ENCODE data around the gene NBAS. TPM values are rescaled to one million over a fixed set of nuclear protein-coding genes. Genes with fewer than 3 reads are reported as not detected.

Gene NBAS
- total RNA-seq, 4 donors from 2014 or later, result 27.3 to 43.6 (median 28.4) TPM

DNA sequence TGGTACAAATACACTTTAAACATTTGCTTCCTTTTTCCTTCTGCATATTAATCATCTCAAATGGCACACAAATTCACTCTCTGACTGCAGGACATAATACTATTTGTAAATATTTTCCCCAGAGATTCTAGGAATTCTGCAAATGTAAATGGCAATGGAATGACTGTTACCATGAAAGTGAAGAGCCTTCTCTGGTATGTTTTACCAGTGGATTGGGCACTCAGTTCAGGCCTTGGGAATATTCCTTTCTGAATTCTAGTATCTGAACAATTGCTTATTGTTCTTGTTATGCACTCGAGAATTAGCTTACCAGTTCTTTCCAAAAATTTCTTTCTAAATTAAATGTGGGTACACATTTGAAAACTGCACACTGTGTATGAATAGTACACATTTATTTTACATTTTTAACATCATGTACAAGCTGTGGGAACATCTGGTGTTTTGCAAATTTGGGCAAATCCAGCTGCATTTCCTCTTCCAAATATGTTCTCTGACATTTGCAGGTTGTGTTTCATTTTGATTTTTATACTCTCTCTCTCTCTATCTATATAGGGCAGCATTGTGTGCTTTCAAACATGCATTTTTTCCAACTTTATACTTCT, 289.1 kb downstream of the NBAS start:
- H3K27ac ChIP-seq, result no peak overlapping the region
- DNase-seq, result no peak
- H3K4me1 ChIP-seq, result no peaks in the 10 kb centered on the region
- in situ Hi-C loops (cut with MboI; ENCODE audit: low sequenced_read_pairs in 4 of 4), result no loop called here
- no peak for TF ChIP-seq POLR2A (IDR thresholded peaks at IDR 0.05)
- TF ChIP-seq, protein P1, sequence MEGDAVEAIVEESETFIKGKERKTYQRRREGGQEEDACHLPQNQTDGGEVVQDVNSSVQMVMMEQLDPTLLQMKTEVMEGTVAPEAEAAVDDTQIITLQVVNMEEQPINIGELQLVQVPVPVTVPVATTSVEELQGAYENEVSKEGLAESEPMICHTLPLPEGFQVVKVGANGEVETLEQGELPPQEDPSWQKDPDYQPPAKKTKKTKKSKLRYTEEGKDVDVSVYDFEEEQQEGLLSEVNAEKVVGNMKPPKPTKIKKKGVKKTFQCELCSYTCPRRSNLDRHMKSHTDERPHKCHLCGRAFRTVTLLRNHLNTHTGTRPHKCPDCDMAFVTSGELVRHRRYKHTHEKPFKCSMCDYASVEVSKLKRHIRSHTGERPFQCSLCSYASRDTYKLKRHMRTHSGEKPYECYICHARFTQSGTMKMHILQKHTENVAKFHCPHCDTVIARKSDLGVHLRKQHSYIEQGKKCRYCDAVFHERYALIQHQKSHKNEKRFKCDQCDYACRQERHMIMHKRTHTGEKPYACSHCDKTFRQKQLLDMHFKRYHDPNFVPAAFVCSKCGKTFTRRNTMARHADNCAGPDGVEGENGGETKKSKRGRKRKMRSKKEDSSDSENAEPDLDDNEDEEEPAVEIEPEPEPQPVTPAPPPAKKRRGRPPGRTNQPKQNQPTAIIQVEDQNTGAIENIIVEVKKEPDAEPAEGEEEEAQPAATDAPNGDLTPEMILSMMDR (IDR thresholded peaks at IDR 0.05 in 4 of 5, conservative IDR thresholded peaks at IDR 0.05 in 1 of 5), result no peak
- H3K27me3 ChIP-seq, result no peaks in the 10 kb centered on the region
- H3K36me3 ChIP-seq, result peaks cover 0 to 26% of the 10 kb centered on the region in 2 donors
- no peak overlapping the region for H3K4me3 ChIP-seq
- ATAC-seq, result no peak
- no peaks in the 10 kb centered on the region for H3K9me3 ChIP-seq
- intact Hi-C loops (cut with DNase I; ENCODE audit: low total_unique reads), result no loop called here

DNA sequence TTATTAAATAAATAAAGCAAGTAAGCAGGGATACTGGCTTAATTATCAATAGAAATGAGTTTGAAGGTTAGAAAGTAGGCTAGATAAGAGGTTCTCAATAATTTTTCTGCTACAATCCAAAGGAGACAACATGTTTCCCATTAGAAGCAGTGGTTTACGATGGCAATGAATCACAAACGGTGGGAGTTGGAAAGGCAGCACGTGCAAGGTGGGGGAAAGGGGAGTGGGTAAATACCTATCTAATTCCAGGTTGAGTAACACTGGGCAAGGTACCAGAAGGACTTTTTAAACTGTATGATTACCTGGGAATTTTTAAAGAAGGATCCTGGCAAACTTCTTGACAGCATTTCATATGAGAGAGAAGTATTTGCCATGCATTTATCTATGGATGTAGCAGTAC, 289.9 kb downstream of the NBAS start:
- Histone ChIP-seq H3K4me1 (no peaks in the 10 kb centered on the region), H3K4me3 (no peak overlapping the region), H3K36me3 (peaks cover 0 to 21% of the 10 kb centered on the region in 2 donors), H3K9me3 (no peaks in the 10 kb centered on the region), H3K27ac (no peak overlapping the region), H3K27me3 (no peaks in the 10 kb centered on the region)
- DNase-seq (no peak), ATAC-seq (no peak)
- in situ Hi-C loops (cut with MboI; ENCODE audit: low sequenced_read_pairs in 4 of 4) (no loop called here), intact Hi-C loops (cut with DNase I; ENCODE audit: low total_unique reads) (no loop called here)
- TF ChIP-seq, protein P1 (IDR thresholded peaks at IDR 0.05 in 4 of 5, conservative IDR thresholded peaks at IDR 0.05 in 1 of 5), result no peak
- TF ChIP-seq POLR2A (IDR thresholded peaks at IDR 0.05), result no peak

DNA sequence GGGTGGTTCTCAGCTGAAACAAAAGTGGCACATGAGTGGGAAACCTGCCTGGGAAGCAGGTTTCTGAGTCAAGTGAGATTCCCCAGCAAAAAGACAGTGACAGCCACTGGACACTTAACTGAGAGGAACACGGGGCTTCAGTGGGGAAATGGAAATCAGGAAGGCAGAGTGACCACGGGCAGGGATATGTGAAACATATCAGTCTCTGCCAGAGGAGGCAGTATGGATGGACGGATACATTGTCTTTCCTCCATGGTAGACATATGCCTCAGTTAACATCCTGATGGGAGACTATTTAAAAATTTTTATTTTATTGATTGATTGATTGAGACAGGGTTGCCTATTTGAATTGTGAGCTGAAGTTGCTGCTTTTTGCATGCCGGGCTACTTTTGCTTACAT, 292.1 kb downstream of the NBAS start:
- no peak overlapping the region for H3K27ac ChIP-seq
- in situ Hi-C loops (cut with MboI; ENCODE audit: low sequenced_read_pairs in 4 of 4) (no loop called here), intact Hi-C loops (cut with DNase I; ENCODE audit: low total_unique reads) (no loop called here)
- no peak for TF ChIP-seq POLR2A (IDR thresholded peaks at IDR 0.05)
- TF ChIP-seq, protein P1 (IDR thresholded peaks at IDR 0.05 in 4 of 5, conservative IDR thresholded peaks at IDR 0.05 in 1 of 5), result no peak
- no peaks in the 10 kb centered on the region for H3K4me1 ChIP-seq
- H3K27me3 ChIP-seq, result no peaks in the 10 kb centered on the region
- no peak for DNase-seq
- H3K9me3 ChIP-seq, result no peaks in the 10 kb centered on the region
- no peak for ATAC-seq
- no peak overlapping the region for H3K4me3 ChIP-seq
- H3K36me3 ChIP-seq, result peaks cover 0 to under 1% of the 10 kb centered on the region in 2 donors

DNA sequence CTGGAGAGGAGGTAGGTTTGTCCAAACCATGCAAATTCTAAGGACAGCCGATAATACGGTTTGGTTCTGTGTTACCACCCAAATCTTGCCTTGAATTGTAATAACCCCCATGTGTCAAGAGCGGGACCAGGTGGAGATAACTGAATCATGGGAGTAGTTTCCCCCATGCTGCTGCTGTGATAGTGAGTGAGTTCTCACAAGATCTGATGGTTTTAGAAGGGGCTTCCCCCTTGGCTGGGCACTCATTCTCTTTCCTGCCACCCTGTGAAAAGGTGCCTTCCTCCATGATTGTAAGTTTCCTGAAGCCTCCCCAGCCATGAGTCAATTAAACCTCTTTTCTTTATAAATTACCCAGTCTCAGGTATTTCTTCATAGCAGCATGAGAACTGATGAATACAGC, 295.2 kb downstream of the NBAS start:
- Histone ChIP-seq H3K9me3 (no peaks in the 10 kb centered on the region), H3K27me3 (no peaks in the 10 kb centered on the region), H3K36me3 (no peaks in the 10 kb centered on the region), H3K27ac (no peak overlapping the region), H3K4me1 (no peaks in the 10 kb centered on the region), H3K4me3 (no peak overlapping the region)
- no peak for TF ChIP-seq POLR2A (IDR thresholded peaks at IDR 0.05)
- intact Hi-C loops (cut with DNase I; ENCODE audit: low total_unique reads) (no loop called here), in situ Hi-C loops (cut with MboI; ENCODE audit: low sequenced_read_pairs in 4 of 4) (no loop called here)
- DNase-seq (no peak), ATAC-seq (no peak)

DNA sequence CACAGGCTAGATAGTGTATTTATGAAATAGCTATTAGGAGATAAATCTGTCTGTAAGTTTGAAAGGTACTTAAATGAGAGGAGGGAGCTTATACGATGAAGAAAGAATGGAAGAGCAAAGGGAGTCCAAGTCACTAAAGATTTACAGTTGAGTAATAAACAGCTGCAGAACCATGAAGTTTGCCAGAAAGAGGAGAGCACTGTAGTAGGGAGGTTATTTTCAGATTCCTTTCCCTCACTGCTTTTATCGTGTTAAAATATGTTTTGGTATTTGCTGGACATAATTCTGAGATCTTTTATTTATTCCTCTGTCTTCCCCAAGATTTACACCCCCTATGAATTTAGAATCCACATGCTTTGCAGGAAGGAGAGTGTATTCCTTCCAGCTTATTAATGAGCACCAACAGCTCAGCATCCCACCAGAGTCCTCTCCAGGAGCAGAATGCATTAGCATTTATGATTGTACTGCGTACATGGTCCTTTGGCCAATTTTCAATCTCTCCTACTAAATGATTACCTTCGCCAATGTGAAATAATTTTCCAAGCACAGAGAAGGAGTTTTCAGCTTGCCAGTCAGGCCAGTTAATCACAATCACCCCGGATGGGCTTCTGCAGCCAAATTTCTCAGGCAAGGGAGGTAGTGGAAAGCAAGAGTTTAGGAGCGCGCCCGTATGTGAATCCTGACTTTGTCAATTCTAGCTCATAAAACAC, 297.0 kb downstream of the NBAS start:
- intact Hi-C loops (cut with DNase I; ENCODE audit: low total_unique reads) (no loop called here), in situ Hi-C loops (cut with MboI; ENCODE audit: low sequenced_read_pairs in 4 of 4) (no loop called here)
- H3K27me3 ChIP-seq, result no peaks in the 10 kb centered on the region
- no peak for TF ChIP-seq POLR2A (IDR thresholded peaks at IDR 0.05)
- TF ChIP-seq, protein P1 (IDR thresholded peaks at IDR 0.05 in 4 of 5, conservative IDR thresholded peaks at IDR 0.05 in 1 of 5), result no peak
- no peak for ATAC-seq
- H3K36me3 ChIP-seq, result no peaks in the 10 kb centered on the region
- H3K9me3 ChIP-seq, result no peaks in the 10 kb centered on the region
- H3K4me3 ChIP-seq, result no peak overlapping the region
- DNase-seq, result no peak
- H3K27ac ChIP-seq, result no peak overlapping the region
- no peaks in the 10 kb centered on the region for H3K4me1 ChIP-seq
